Cardiac fibroblast (primary cell): ENCODE data around the gene SSU72.

Experiments
- DNase-seq, 2 donors: peaks; one replicate each; pipeline versions ENCODE4 v3.0.0 to v3.0.0-alpha.2; 2010; ENCODE audit warnings: low read depth in 2 of 2
- H3K4me3 ChIP-seq, 2 donors: replicated peaks in 1 of 2; 1 replicate in 1 of 2; 2 replicates in 1 of 2; pipeline ENCODE4 v1.5.1; 2011; ENCODE audit warnings: low read depth in 2 of 2, low read length in 2 of 2, mild to moderate bottlenecking in 2 of 2, moderate library complexity in 1 of 2
- TF ChIP-seq, protein P1 (sequence below): IDR thresholded peaks from one replicate; pipeline ENCODE4 v1.5.1; 2011; ENCODE audit warnings: low read depth, mild to moderate bottlenecking, low read length, inconsistent platforms

The SSU72 gene

DNA sequence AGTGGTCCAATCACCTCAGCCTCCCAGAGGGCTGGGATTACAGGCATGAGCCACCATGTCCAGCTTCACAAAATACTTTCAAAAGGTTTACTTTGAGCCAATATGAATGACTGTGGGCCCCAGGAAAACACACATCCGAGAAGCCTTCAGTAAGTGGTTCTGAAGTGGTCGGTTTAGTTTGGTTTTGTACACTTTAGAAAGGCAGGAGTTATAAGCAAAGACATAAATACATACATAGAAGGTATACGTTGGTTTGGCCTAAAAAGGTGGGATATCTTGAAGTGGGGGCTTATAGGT lies 37.4 kb upstream of the SSU72 start:
- DNase-seq = no peak
- TF ChIP-seq, protein P1, sequence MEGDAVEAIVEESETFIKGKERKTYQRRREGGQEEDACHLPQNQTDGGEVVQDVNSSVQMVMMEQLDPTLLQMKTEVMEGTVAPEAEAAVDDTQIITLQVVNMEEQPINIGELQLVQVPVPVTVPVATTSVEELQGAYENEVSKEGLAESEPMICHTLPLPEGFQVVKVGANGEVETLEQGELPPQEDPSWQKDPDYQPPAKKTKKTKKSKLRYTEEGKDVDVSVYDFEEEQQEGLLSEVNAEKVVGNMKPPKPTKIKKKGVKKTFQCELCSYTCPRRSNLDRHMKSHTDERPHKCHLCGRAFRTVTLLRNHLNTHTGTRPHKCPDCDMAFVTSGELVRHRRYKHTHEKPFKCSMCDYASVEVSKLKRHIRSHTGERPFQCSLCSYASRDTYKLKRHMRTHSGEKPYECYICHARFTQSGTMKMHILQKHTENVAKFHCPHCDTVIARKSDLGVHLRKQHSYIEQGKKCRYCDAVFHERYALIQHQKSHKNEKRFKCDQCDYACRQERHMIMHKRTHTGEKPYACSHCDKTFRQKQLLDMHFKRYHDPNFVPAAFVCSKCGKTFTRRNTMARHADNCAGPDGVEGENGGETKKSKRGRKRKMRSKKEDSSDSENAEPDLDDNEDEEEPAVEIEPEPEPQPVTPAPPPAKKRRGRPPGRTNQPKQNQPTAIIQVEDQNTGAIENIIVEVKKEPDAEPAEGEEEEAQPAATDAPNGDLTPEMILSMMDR = no peak
- no peak overlapping the region for H3K4me3 ChIP-seq

DNA sequence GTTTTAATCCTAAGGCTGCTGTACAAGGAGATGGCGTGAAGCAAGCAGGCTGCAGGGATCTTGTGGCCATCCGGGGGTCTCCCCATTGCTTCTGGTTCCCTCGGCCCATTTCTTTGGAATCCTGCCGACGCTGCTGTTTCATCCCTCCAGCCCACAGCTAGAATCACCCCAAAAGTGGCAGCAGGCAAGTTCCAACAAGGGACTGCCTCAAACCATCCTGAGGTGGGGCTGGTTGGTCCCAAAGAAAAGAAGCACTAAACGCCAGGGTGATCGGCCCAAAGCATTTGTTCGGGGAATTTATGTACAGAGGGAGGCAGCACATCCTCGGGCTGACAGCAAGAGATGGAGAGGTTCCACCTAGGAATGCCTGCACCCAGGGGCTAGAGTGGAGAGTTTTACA lies 36.1 kb upstream of the SSU72 start:
- TF ChIP-seq, protein P1 = no peak
- no peak overlapping the region for H3K4me3 ChIP-seq
- DNase-seq = no peak

DNA sequence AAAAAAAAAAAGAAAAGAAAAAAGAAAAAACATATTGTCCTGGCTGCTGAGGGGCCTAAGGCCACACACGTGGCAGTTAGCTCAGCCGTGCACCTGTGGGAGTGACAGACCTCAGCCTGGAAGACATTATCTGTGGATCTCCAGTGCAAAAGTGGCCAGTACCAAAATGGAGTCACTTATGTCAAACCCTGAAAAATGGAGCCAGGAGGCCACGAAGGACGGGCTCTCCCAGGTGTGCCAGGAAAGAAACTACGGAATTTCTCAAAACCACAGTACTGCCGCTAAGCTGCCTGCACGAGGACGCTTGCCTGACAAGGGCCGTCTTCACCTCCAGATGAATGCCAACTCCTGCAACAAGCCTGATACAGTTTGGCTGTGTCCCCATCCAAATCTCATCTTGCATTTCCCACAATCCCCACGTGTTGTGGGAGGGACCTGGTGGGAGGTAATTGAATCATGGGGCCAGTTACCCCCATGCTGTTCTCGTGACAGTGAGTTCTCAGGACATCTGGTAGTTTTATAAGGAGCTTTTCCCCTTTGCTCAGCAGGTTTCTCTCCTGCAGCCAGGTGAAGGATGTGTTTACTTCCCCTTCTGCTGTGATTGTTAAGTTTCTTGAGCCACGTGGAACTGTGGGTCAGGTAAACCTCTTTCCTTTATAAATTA lies 35.3 kb upstream of the SSU72 start:
- TF ChIP-seq, protein P1 = no peak
- no peak overlapping the region for H3K4me3 ChIP-seq
- DNase-seq = no peak

DNA sequence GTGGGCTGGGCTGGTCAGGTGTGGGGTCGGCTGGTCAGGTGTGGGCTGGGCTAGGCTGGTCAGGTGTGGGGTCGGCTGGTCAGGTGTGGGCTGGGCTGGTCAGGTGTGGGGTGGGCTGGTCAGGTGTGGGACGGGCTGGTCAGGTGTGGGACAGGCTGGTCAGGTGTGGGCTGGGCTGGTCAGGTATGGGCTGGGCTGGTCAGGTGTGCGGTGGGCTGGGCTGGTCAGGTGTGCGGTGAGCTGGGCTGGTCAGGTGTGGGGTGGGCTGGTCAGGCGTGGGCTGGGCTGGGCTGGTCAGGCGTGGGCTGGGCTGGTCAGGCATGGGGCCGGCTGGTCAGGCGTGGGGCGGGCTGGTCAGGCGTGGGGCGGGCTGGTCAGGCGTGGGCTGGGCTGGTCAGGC lies 31.6 kb upstream of the SSU72 start:
- H3K4me3 ChIP-seq = no peak overlapping the region
- TF ChIP-seq, protein P1 = no peak
- DNase-seq = no peak

DNA sequence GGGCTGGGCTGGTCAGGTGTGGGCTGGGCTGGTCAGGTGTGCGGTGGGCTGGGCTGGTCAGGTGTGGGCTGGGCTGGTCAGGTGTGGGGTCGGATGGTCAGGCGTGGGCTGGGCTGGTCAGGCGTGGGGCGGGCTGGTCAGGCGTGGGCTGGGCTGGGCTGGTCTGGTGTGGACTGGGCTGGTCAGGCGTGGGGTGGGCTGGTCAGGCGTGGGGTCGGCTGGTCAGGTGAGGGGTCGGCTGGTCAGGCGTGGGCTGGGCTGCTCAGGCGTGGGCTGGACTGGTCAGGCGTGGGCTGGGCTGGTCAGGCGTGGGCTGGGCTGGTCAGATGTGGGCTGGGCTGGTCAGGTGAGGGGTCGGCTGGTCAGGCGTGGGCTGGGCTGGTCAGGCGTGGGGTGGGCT lies 31.1 kb upstream of the SSU72 start:
- TF ChIP-seq, protein P1 = no peak
- no peak overlapping the region for H3K4me3 ChIP-seq
- DNase-seq = no peak

DNA sequence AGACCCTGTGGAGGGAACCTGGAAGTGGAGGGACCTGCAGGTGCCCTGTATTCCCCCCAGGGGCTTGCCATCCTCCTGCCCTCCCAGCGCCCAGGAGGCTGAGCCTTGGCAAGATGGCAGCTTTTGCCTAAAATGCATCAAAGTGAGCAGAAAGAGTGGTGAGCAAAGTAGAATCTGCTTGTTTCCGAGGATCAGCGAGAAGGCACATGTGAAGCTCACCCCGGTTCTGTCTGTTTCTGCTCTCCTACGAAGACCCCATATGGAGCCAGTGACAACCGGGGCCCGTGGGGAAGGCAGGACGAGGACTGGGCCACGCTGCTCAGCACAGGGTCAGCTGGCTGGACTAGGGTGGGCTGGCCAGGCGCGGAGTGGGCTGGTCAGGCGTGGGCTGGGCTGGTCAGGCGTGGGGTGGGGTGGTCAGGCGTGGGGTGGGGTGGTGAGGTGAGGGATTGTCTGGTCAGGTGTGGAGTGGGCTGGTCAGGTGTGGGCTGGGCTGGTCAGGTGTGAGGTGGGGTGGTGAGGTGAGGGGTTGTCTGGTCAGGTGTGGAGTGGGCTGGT lies 30.4 kb upstream of the SSU72 start:
- DNase-seq = no peak
- TF ChIP-seq, protein P1 = no peak
- H3K4me3 ChIP-seq = no peak overlapping the region
